ENCODE results near the gene PLEKHA6.

Gene PLEKHA6

DNA sequence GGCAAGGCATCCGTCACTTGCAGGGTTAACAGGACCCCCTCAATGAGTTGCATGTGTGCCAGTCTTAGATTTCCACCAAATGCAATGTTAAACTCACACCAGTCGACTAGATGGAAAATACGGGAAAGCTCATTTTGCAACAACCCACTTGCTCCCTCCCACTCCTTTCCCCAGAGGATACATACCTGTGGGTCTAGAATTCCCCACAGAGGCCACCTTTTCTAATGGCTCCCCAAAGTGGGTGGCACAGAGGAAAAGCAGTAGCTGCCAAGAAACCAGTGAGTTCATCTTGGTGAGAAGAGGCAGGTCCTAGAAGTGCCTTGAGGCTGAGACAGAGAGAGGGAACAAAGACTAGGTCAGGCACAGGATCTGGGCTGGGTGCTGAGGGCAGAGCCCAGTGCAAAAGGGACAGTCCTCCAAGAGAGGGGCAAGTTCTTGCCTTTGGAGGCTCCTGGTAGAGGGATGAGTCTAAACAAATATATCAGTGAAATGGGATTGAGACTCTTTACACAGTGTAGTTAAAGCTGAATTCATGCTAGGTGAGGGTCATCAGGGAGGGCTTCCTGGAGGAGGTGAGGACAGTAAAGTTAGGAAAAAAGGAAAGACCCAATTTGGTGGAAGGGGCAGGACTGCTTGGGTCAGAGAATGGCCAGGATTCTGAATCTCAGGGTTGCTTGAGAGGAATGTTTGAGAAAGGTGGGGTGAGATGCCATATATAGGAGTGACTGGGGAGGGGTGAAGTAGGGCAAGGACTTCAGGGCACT lies 167.0 kb downstream of the PLEKHA6 start:
- DNase-seq (ENCODE audit: low spot score in 2 of 2) = no peak
- no peaks in the 10 kb centered on the region for H3K36me3 ChIP-seq (replicated peaks)
- H3K4me3 ChIP-seq = no peak overlapping the region
- no peaks in the 10 kb centered on the region for H3K9me3 ChIP-seq
- H3K4me1 ChIP-seq = no peaks in the 10 kb centered on the region
- in situ Hi-C loops (cut with MboI; ENCODE audit: low sequenced_read_pairs) = no loop called here
- peaks cover 44% of the 10 kb centered on the region for H3K27me3 ChIP-seq (ENCODE audit: low read depth)

DNA sequence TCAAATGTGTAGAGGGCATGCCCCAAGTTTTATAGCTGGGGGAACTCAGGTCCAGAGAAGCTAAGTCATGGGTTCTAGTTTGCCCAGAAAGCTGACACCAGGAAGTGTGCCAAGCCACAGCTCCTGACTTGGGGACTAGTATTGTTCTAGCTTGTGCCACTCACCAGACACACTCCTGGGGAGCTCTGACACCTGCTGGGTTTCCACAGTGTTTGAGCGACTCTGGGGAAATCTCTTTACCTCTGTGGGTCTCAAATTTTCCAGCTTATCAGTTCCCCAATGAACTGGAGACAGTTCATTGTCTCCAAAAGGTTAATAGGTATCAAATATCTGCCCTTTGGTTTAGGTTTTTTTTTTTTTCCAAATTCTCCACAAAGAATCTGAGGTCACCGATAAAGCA lies 167.7 kb downstream of the PLEKHA6 start:
- in situ Hi-C loops (cut with MboI; ENCODE audit: low sequenced_read_pairs) = no loop called here
- no peaks in the 10 kb centered on the region for H3K4me1 ChIP-seq
- H3K36me3 ChIP-seq (replicated peaks) = no peaks in the 10 kb centered on the region
- H3K4me3 ChIP-seq = no peak overlapping the region
- H3K9me3 ChIP-seq = no peaks in the 10 kb centered on the region
- H3K27me3 ChIP-seq (ENCODE audit: low read depth) = peaks cover 46% of the 10 kb centered on the region
- DNase-seq (ENCODE audit: low spot score in 2 of 2) = no peak

DNA sequence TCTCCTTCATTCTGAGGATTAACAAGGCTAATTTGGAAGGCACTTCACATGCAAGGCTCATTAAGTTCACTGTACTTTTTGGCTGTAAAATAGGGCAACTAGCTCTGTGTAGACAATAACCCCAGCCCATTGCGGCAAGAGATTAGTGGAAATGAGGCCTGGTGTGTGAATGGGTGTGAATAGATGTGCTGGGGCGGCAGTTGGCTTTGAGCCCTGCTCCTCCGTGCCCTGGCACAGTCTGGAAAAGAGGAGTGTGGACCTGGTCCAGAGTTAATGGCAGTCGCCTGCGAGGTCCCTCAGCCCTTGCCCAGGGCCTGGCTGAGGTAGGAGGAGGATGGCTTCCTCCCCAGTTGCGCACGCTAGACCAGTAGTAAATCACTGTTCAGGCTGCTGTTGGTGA lies 168.3 kb downstream of the PLEKHA6 start:
- Histone ChIP-seq H3K9me3 (no peaks in the 10 kb centered on the region), H3K4me1 (no peaks in the 10 kb centered on the region), H3K27me3 (ENCODE audit: low read depth) (peaks cover 41% of the 10 kb centered on the region), H3K4me3 (no peak overlapping the region), H3K36me3 (replicated peaks) (no peaks in the 10 kb centered on the region)
- in situ Hi-C loops (cut with MboI; ENCODE audit: low sequenced_read_pairs) = no loop called here
- peak in 1 of 2 experiments; percentile 17 for DNase-seq (ENCODE audit: low spot score in 2 of 2)

DNA sequence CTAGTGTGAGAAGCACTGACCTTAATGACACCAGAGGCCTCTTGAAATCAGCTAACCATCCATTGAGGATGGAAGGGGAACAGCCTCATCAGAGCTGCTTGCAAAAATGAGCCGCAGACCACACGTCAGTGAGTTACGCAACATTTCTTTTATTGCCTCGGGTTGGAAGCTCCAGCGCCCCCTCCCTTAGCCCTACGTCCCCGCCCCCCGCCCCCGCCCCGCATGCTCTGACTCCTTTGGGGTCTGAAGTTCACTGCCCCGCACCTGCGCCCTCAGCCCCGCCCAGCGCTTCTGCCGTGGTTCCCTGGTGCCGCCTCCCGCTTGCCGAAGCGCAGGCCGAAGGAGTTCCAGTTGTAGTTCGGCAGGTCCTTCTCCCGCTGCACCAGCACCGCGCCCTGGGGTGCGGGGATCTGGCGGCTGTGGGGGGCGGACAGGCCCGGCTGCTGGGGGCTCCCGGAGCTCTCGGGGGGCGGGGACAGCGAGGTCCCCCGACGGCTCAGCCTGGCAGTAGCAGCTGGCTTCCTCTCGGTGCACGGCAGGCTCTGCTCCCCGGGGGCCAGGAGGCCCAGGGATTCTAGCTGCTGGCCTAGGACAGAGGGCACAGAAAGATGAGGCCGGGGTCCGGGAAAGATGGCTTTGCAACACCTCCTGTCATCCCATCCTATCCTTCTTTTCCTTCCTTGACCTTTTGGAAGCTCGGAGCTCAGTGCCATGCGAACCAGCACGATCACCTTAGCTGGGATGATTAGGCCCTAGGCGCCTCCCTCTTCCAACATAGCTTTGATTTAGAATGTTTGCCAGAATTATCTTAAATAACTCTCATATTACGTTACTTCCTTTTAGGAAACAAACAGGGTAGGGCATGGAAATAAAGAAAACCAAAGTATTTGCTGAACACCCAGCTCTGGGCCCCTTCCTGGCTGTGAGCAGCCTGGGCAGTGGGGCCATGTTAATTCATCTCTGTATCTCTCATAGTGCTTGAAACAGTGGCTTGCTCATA lies 169.2 kb downstream of the PLEKHA6 start:
- in situ Hi-C loops (cut with MboI; ENCODE audit: low sequenced_read_pairs) = no loop called here
- H3K9me3 ChIP-seq = no peaks in the 10 kb centered on the region
- no peaks in the 10 kb centered on the region for H3K36me3 ChIP-seq (replicated peaks)
- peaks cover 31% of the 10 kb centered on the region for H3K27me3 ChIP-seq (ENCODE audit: low read depth)
- no peak for DNase-seq (ENCODE audit: low spot score in 2 of 2)
- H3K4me3 ChIP-seq = no peak overlapping the region
- H3K4me1 ChIP-seq = no peaks in the 10 kb centered on the region

DNA sequence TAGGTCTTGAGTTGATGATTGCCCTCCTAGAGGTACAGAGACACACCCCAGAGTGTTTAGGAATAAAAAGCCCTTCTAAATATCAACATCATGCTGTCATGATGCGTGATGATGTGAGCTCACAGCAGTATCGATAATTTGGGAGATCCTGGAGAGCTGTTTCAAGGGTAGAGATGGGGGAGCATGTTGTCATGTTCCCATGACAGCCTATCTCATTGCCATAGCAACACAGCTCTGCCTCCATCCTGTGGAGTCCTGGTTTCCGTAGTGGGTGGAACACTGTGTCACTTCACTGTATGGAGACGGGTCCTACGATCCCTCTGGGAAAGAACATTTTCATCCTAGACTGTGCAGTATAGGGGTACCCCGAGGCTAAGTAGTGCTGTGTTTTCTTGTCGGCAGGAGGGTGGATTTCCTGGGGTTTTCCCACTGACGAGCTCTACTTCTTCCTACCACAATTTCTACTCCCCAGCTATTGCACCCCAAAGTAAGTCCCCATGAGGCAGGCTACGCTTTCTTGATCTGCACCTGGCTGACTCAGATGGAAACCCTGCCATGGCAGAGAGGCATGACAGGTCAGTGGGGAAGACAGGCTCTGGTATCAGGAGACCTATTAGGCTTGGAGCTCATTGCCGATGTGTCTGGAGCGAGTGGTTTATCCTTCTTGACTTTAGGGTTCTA lies 170.6 kb downstream of the PLEKHA6 start:
- in situ Hi-C loops (cut with MboI; ENCODE audit: low sequenced_read_pairs) = no loop called here
- Histone ChIP-seq H3K36me3 (replicated peaks) (no peaks in the 10 kb centered on the region), H3K27me3 (ENCODE audit: low read depth) (peaks cover 29% of the 10 kb centered on the region), H3K4me3 (no peak overlapping the region), H3K9me3 (no peaks in the 10 kb centered on the region), H3K4me1 (no peaks in the 10 kb centered on the region)
- no peak for DNase-seq (ENCODE audit: low spot score in 2 of 2)

DNA sequence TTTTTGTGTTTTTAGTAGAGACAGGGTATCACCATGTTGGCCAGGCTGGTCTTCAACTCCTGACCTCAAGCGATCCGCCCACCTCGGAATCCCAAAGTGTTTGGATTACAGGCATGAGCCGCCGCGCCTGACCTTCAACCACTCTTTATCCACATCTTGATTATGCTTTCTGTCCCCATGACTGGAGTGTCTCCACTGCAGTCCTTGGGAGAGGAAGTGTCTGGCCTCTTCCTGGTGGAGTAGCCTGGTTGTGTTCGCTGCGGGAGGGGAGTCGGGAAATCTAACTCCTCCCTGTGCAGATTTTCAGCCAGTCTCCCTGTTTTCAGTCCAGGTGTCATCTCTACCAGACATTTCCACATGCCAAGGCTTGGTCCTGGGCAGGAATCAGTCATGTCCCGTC lies 173.1 kb downstream of the PLEKHA6 start:
- in situ Hi-C loops (cut with MboI; ENCODE audit: low sequenced_read_pairs) = no loop called here
- Histone ChIP-seq H3K4me3 (no peak overlapping the region), H3K4me1 (no peaks in the 10 kb centered on the region), H3K27me3 (ENCODE audit: low read depth) (peaks cover 26% of the 10 kb centered on the region), H3K36me3 (replicated peaks) (no peaks in the 10 kb centered on the region), H3K9me3 (no peaks in the 10 kb centered on the region)
- DNase-seq (ENCODE audit: low spot score in 2 of 2) = no peak

DNA sequence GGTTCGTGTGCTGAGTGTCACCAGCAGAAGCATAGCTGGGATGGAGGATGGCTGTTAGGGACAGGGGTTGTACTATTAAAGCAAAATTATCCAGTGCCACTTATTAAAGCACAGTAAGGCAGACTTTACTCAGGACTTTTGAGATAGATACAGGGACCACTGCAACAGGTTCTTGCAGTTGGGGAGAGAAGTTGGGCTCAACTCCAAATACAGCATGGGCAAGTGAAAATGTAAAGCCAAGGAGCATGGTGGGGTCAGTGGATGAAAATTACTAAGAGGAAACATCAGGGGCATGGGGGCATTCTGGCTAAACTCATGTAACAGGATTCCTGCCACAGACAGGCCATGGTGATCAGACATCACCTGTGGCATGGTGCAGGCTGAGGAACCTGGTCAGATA lies 178.6 kb downstream of the PLEKHA6 start:
- DNase-seq (ENCODE audit: low spot score in 2 of 2) = no peak
- no peak overlapping the region for H3K4me3 ChIP-seq
- no peaks in the 10 kb centered on the region for H3K36me3 ChIP-seq (replicated peaks)
- H3K4me1 ChIP-seq = no peaks in the 10 kb centered on the region
- no peaks in the 10 kb centered on the region for H3K9me3 ChIP-seq
- peaks cover 19% of the 10 kb centered on the region for H3K27me3 ChIP-seq (ENCODE audit: low read depth)
- in situ Hi-C loops (cut with MboI; ENCODE audit: low sequenced_read_pairs) = no loop called here

DNA sequence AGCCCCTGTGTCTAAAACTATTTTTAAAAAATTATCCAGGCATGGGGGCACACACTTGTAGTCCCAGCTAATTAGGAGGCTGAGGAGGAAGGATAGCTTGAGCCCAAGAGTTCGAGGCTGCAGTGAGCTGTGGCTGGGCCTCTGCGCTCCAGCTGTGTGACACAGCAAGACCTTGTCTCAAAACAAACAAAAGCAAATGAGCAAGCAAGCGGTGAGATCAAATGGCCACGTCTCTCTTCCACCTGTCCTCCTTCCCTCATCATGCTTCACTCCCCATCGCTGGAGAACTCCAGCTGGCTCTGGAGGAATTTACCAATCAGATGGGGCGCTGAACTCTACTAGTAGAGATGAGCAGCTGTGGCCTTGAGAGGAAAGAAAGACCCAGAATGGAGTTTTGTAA lies 179.6 kb downstream of the PLEKHA6 start:
- no peaks in the 10 kb centered on the region for H3K36me3 ChIP-seq (replicated peaks)
- in situ Hi-C loops (cut with MboI; ENCODE audit: low sequenced_read_pairs) = no loop called here
- peaks cover 29% of the 10 kb centered on the region for H3K27me3 ChIP-seq (ENCODE audit: low read depth)
- H3K9me3 ChIP-seq = no peaks in the 10 kb centered on the region
- H3K4me3 ChIP-seq = no peak overlapping the region
- no peak for DNase-seq (ENCODE audit: low spot score in 2 of 2)
- H3K4me1 ChIP-seq = no peaks in the 10 kb centered on the region

DNA sequence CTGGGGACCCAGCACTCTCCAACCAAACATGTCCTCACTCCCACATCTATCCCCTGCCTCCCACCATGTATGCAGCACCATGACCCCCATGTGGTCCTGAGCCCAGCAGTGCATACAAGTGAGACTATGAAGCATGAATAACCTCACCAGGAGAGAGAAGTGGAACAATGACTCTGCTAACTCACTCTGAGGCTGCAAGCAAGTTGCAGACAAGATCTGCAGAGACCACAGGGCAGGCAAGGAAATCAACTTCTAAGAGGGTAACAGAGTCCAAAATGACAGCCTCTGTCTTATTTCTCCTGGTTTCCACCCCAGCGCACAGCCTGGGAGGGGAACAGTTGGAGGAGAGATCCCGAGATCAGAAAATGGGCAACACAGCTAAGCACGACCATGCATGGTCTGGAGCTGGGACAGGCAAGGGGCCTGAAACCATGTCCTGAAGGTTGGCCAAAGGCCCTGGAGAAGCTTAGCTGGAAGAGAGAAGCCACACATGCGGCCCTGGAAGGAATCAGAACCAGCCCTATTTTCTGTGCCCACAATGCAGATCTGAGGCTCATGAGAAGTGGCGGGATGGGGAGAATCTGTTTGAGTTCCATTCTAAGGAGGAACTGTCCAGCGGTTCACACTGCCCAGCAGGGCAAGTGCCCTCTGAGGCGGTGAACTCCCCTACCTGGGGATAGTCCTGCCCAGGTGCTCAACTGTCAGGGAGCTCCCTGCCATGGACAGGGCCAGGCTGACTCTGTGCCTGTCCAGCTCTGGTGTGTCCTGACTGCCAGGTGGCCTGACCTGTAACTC lies 181.0 kb downstream of the PLEKHA6 start:
- Histone ChIP-seq H3K4me1 (no peaks in the 10 kb centered on the region), H3K4me3 (no peak overlapping the region), H3K36me3 (replicated peaks) (no peaks in the 10 kb centered on the region), H3K9me3 (no peaks in the 10 kb centered on the region), H3K27me3 (ENCODE audit: low read depth) (peaks cover 26% of the 10 kb centered on the region)
- in situ Hi-C loops (cut with MboI; ENCODE audit: low sequenced_read_pairs) = no loop called here
- no peak for DNase-seq (ENCODE audit: low spot score in 2 of 2)

DNA sequence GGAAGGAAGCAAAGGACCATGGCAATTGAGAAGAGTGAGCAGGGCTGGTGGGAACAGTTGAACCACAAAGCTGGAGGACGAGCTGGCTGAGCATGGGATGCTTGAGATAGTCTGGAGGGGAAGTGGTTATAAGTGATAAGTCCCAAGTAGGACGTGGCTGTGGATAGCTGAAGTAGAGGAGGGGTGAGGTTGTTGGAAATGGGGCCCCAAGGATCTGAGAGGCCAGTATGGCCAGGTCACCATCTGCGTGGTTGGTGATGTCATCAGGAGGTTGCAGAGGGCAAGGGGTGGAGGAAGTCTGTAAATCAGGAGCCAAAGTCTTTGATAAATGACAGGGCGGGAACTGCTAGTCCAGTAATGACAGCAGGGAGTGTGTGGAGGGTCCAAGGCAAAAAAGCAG lies 182.6 kb downstream of the PLEKHA6 start:
- no peaks in the 10 kb centered on the region for H3K9me3 ChIP-seq
- no peaks in the 10 kb centered on the region for H3K36me3 ChIP-seq (replicated peaks)
- DNase-seq (ENCODE audit: low spot score in 2 of 2) = no peak
- no peak overlapping the region for H3K4me3 ChIP-seq
- H3K4me1 ChIP-seq = no peaks in the 10 kb centered on the region
- in situ Hi-C loops (cut with MboI; ENCODE audit: low sequenced_read_pairs) = no loop called here
- H3K27me3 ChIP-seq (ENCODE audit: low read depth) = peaks cover 26% of the 10 kb centered on the region

DNA sequence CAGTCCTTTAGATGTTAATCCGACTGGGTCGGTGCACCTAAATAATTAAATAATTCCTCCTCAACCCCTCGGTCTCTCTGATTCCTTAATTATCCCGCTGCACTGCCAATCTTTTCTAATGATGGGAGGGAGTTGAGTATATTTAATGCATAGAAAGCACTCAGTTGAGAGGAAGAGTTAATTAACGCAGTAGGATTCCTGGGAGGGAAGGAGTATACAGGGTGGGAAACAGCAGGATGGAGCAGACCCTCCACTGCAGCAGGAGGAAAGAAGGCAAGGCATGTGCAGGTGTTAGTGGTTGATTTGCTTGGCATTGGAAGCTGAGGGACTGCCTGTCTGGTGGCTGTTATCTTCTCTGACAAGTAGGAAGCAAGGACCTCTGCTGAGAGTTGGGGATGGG lies 183.7 kb downstream of the PLEKHA6 start:
- no peak for DNase-seq (ENCODE audit: low spot score in 2 of 2)
- in situ Hi-C loops (cut with MboI; ENCODE audit: low sequenced_read_pairs) = no loop called here
- peaks cover 26% of the 10 kb centered on the region for H3K27me3 ChIP-seq (ENCODE audit: low read depth)
- H3K9me3 ChIP-seq = no peaks in the 10 kb centered on the region
- no peaks in the 10 kb centered on the region for H3K4me1 ChIP-seq
- no peak overlapping the region for H3K4me3 ChIP-seq
- H3K36me3 ChIP-seq (replicated peaks) = no peaks in the 10 kb centered on the region

DNA sequence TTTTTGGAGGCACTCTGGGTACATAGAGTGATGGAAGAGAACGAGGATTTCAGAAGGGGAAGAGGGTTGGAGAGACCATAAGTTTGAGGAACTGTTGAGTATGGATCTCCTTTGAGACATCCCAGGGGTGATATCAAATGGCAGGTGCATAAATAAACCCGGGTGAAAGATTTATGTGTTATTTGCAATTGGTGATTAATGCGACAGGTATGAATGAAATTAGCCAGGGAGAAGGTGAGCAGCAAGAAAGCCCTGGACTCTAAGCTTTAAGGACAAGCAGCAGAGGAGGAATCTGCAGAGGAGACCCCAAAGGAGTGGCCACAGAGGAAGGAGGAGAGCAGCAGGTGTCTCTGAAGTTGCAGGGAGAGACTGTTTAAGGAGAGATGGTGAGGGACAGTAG lies 184.8 kb downstream of the PLEKHA6 start:
- 0 out of 2 replicates have a peak, but pooled peaks cover 7% of the 10 kb centered on the region for H3K9me3 ChIP-seq
- in situ Hi-C loops (cut with MboI; ENCODE audit: low sequenced_read_pairs) = loop anchor here (25.0 kb wide), 1 partner anchor 337 kb away; the partner anchor contains the start of gene MDM4
- no peak for DNase-seq (ENCODE audit: low spot score in 2 of 2)
- no peak overlapping the region for H3K4me3 ChIP-seq
- H3K36me3 ChIP-seq (replicated peaks) = no peaks in the 10 kb centered on the region
- H3K4me1 ChIP-seq = no peaks in the 10 kb centered on the region
- H3K27me3 ChIP-seq (ENCODE audit: low read depth) = peaks cover 26% of the 10 kb centered on the region

DNA sequence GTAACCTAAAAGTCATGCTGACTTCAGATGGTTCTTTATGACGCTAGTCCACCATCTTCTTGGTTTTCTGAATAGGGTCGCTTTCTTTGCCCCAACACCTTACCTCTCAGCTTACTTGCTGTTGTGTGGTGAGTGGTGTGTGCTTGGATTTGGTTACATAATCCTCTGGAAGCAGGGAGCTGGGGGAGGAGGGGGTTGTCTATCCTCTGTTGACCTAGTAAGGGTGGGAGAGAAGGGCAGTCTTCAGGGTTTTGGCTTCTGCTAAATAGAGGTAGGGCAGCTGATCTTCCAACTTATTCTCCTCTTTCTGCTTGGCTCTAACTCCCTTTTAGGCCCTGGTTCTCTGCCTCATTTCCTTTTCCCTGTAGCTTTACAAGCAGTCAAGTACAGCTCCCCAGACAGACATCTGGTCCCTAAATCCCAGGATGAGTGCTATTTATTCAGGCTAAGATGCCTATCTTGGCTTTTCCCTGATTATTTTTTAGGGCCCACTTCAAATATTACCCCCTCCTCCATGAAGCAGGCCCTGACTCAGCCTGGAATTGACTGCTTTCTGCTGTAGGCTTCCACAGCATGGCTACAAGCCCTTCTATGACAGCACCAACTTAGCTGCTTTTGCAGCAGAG lies 187.2 kb downstream of the PLEKHA6 start:
- H3K27me3 ChIP-seq (ENCODE audit: low read depth) = peaks cover 16% of the 10 kb centered on the region
- no peak overlapping the region for H3K4me3 ChIP-seq
- no peaks in the 10 kb centered on the region for H3K36me3 ChIP-seq (replicated peaks)
- peaks cover 19% of the 10 kb centered on the region for H3K9me3 ChIP-seq
- no peak for DNase-seq (ENCODE audit: low spot score in 2 of 2)
- in situ Hi-C loops (cut with MboI; ENCODE audit: low sequenced_read_pairs) = loop anchor here (25.0 kb wide), 1 partner anchor 340 kb away; the partner anchor contains the start of gene MDM4
- no peaks in the 10 kb centered on the region for H3K4me1 ChIP-seq

Data from HAP-1 (cell line).